IPS-15b (cell line): ENCODE data around the gene HOXA4.

Experiments
- H3K27me3 ChIP-seq: one replicate; pipeline ENCODE4 v1.6.1; 2013; ENCODE audit warnings: low read length; ENCODE audit not compliant: control insufficient read depth, insufficient read depth
- H3K36me3 ChIP-seq: one replicate; pipeline ENCODE4 v1.6.1; 2013; ENCODE audit warnings: low read length; ENCODE audit not compliant: control insufficient read depth, insufficient read depth
- H3K4me1 ChIP-seq: one replicate; pipeline ENCODE4 v1.6.1; 2013; ENCODE audit warnings: mild to moderate bottlenecking, low read length; ENCODE audit not compliant: control insufficient read depth, insufficient read depth
- H3K4me3 ChIP-seq: one replicate; pipeline ENCODE4 v1.5.1; 2013; ENCODE audit warnings: low read depth, low read length
- H3K9ac ChIP-seq: one replicate; pipeline ENCODE4 v1.6.1; 2013; ENCODE audit warnings: low read depth, mild to moderate bottlenecking, low read length
- H3K9me3 ChIP-seq: one replicate; pipeline ENCODE4 v1.6.1; 2013; ENCODE audit warnings: mild to moderate bottlenecking, low read length; ENCODE audit not compliant: control insufficient read depth, insufficient read depth

Gene HOXA4

GRCh38 chr7:27106181-27106900, 24.2 kb downstream of the HOXA4 start:
- Histone ChIP-seq H3K4me1 (no peaks in the 10 kb centered on the region), H3K9ac (no peak overlapping the region), H3K36me3 (no peaks in the 10 kb centered on the region), H3K27me3 (peaks cover 99% of the 10 kb centered on the region), H3K9me3 (no peaks in the 10 kb centered on the region), H3K4me3 (peak overlapping the region; percentile 35)

DNA sequence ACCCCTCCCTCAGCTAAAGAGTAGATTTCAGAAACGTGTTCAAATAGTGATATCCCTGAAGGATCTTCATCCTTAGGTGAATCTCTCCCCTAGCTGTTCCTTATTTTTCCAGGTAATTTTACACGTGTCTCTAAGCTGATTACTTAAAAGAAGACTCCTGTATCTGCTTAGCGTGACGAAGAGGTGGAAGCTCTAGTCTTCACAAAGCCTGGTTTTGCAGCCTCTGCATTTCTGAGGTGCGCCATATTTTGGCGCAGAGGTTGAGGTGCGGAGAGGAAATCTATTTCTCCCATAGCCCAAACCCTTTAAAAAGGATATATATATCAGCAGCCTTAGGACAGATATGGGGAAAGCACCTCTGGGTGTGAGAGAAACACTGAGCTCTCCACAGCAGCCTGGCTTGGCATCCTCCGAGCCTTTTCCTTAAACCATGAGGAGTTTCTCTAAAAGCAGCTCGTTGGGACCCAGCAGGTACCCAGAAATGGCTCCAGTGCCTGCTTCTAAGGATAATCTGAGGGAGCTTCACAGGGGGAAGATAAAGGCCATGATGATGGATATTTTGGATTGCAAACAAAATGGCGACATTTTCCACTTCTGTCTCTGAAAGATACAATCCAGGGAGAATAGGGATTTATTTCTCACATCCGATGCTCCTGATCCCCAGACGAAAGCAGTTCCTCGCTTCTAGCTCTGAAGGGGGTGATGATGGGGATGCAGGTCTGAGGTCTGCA, 25.1 kb downstream of the HOXA4 start:
- no peaks in the 10 kb centered on the region for H3K9me3 ChIP-seq
- H3K4me1 ChIP-seq, result peaks cover 7% of the 10 kb centered on the region
- H3K9ac ChIP-seq, result no peak overlapping the region
- H3K36me3 ChIP-seq, result no peaks in the 10 kb centered on the region
- peaks cover 99% of the 10 kb centered on the region for H3K27me3 ChIP-seq
- no peak overlapping the region for H3K4me3 ChIP-seq

GRCh38 chr7:27104341-27105058, 26.1 kb downstream of the HOXA4 start:
- Histone ChIP-seq H3K4me3 (no peak overlapping the region), H3K36me3 (no peaks in the 10 kb centered on the region), H3K9ac (no peak overlapping the region), H3K4me1 (peaks cover 9% of the 10 kb centered on the region), H3K9me3 (no peaks in the 10 kb centered on the region), H3K27me3 (peaks cover 99% of the 10 kb centered on the region)

GRCh38 chr7:27103489-27104226, 26.9 kb downstream of the HOXA4 start:
- Histone ChIP-seq H3K36me3 (no peaks in the 10 kb centered on the region), H3K4me1 (peaks cover 9% of the 10 kb centered on the region), H3K27me3 (peaks cover 99% of the 10 kb centered on the region), H3K9me3 (no peaks in the 10 kb centered on the region), H3K9ac (no peak overlapping the region), H3K4me3 (peak overlapping the region; percentile 35)

GRCh38 chr7:27102581-27103442, 27.7 kb downstream of the HOXA4 start, which contains the start of gene HOXA2:
HOXA2 (minus strand) TSS chr7:27102683; CDS start chr7:27102500, 183 bp downstream.
- H3K4me1 ChIP-seq, result peaks cover 9% of the 10 kb centered on the region
- H3K9ac ChIP-seq, result no peak within 1 kb of the TSS
- no peaks in the 10 kb centered on the region for H3K36me3 ChIP-seq
- no peaks in the 10 kb centered on the region for H3K9me3 ChIP-seq
- H3K4me3 ChIP-seq, result peak within 1 kb of the TSS; percentile 43
- peaks cover 100% of the 10 kb centered on the region for H3K27me3 ChIP-seq

DNA sequence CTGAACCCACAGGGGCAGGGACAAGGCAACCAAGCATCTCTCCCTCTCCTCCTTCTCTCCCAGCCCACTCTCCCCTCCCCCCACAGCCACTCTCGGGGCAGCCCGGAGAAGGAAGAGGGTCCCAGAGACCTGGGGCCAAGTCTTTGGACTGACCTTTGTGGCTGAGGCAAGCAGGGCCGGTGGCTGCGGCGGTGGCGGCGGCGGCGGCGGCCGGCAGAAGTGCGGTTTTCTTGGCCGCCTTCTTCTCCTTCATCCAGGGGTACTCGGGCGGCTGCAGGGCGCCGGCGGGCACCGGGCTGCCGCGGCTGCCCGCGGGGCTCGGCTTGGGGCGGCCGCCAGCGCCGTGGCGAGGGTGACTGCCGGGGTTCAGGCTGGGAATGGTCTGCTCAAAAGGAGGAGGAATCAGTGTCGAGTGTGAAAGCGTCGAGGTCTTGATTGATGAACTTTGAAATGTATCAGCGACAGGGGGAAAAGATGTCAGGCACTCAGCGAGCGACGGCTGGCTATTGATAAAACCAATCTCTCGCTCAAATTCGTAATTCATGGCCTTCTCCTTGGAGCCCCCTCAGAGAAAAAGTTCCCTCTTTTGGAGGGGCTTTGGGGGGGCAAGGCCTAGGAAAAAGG, 28.5 kb downstream of the HOXA4 start:
- Histone ChIP-seq H3K9me3 (no peaks in the 10 kb centered on the region), H3K9ac (no peak overlapping the region), H3K36me3 (no peaks in the 10 kb centered on the region), H3K4me3 (peak overlapping the region; percentile 43), H3K27me3 (peaks cover 100% of the 10 kb centered on the region), H3K4me1 (peaks cover 14% of the 10 kb centered on the region)

DNA sequence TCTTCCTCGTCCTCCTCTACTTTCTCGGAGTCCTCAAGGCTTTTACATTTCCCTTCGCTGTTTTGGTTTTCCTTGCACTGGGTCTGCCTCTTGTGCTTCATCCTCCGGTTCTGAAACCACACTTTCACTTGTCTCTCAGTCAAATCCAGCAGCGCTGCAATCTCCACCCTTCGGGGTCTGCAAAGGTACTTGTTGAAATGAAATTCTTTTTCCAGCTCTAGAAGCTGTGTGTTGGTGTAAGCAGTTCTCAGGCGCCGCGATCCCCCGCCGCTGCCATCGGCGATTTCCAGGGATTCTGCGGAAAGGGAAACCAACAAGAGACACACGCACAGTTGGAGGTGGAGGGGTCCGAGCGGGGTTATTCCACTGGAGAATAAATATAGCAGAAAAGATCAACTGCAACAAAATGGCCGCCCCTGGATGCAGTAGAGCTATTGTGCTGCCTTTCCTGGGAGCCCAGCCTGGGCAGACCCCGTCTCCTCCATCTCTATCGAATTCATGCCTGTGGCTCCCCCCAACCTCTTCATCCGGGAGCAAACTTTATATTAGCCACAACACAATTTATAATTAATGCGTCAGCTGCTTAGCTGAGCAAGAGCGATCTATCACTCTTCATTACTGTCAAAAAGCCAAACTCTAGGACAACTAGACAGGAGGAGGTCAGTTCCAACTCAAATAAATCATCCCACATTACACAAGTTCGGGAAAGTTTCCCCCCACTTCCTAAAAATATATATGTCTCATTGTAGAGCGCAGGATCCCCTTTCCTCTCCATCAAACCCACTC, 29.2 kb downstream of the HOXA4 start:
- Histone ChIP-seq H3K9ac (no peak overlapping the region), H3K9me3 (no peaks in the 10 kb centered on the region), H3K27me3 (peaks cover 99% of the 10 kb centered on the region), H3K4me1 (peaks cover 14% of the 10 kb centered on the region), H3K4me3 (peak overlapping the region; percentile 43), H3K36me3 (no peaks in the 10 kb centered on the region)

GRCh38 chr7:27100694-27101170, 29.8 kb downstream of the HOXA4 start:
- Histone ChIP-seq H3K9me3 (no peaks in the 10 kb centered on the region), H3K36me3 (no peaks in the 10 kb centered on the region), H3K9ac (no peak overlapping the region), H3K4me1 (peaks cover 14% of the 10 kb centered on the region), H3K27me3 (peaks cover 93% of the 10 kb centered on the region), H3K4me3 (peak overlapping the region; percentile 43)

DNA sequence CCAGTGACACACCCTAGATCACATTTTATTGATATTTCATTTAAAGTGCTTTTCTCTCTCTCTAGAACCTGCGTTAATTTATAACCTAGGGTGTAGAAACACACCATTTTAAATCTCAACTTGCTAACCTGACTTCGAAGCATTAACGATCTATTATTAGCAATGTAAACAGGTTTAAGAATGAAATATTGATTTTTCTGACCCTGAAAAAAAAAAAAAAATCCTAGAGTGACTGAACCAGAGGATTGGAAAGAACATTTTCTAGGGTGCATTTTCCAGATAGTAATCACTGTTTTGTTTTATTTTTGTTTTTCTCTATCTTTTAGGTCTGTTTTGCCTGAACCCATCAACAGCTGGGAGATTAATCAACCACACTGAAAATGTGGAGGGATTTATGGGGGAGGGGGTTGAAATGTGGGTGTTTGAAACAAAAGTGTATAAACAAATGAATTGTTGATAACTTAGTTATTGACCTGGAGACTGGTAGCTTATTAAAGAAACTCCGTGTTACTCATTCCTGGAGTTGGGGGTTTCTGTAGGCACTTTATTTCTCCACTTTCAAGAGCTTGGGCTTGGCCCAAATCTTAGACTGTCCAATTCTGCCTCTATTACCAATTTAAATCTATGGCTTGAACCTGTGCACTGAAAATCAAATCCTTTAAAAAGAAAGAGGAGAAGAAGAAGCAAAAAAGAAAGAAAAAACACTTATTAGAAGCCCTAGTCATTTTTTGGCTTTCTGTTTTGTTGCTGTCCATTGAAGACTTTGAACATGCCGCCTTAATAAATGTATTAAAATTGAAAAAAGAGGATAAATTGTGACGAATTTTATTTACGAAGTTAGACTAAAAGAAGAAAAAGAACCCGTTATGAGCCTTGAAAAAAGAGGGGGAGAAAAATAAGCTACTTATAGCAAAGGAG, 30.8 kb downstream of the HOXA4 start:
- peak overlapping the region; percentile 33 for H3K4me3 ChIP-seq
- peaks cover 14% of the 10 kb centered on the region for H3K4me1 ChIP-seq
- no peak overlapping the region for H3K9ac ChIP-seq
- no peaks in the 10 kb centered on the region for H3K9me3 ChIP-seq
- peaks cover 93% of the 10 kb centered on the region for H3K27me3 ChIP-seq
- H3K36me3 ChIP-seq, result no peaks in the 10 kb centered on the region
